HG02759 (cell line): ENCODE results near the gene SYNRG.
A peak's percentile ranks its signal among the peaks of the same experiment; 100 is the strongest.

ENCODE experiments used
- ATAC-seq: cut with Tn5 transposase; IDR thresholded peaks from one replicate; pipeline ENCODE4 v1.9.1; 2021; ENCODE audit warnings: mild to moderate bottlenecking, moderate library complexity; ENCODE audit not compliant: unreplicated experiment

SYNRG gene

GRCh38 chr17:37502009-37502936 lies 106.9 kb downstream of the SYNRG start:
- ATAC-seq, result no peak

- ATAC-seq, result no peak
These were observed 108.8 kb downstream of the SYNRG start for GRCh38 chr17:37500378-37500777.

- no peak for ATAC-seq
These were observed 114.2 kb downstream of the SYNRG start for GRCh38 chr17:37494971-37495370.

- ATAC-seq, result no peak
These were observed 114.8 kb downstream of the SYNRG start for GRCh38 chr17:37494401-37494831.

GRCh38 chr17:37493249-37494027 lies 115.8 kb downstream of the SYNRG start:
- no peak for ATAC-seq

DNA sequence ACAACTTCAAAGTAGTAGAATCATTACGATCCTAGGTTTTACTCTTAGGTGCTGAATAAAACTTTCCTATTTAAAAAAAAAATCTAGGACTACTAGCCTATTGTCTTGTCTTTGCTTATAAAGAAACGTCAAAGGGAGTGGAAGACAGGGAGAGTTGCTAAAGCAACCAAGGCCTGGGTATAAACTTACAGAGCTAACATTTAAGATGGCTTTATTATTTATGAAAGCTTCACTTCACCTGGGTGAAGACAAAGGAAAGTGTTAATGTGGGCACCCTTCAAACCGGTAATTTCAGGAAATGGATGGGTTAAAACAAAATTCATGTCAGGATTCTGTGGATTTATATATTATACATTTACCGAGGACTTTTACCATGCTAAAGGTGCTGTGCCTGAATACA lies 117.1 kb downstream of the SYNRG start:
- no peak for ATAC-seq

DNA sequence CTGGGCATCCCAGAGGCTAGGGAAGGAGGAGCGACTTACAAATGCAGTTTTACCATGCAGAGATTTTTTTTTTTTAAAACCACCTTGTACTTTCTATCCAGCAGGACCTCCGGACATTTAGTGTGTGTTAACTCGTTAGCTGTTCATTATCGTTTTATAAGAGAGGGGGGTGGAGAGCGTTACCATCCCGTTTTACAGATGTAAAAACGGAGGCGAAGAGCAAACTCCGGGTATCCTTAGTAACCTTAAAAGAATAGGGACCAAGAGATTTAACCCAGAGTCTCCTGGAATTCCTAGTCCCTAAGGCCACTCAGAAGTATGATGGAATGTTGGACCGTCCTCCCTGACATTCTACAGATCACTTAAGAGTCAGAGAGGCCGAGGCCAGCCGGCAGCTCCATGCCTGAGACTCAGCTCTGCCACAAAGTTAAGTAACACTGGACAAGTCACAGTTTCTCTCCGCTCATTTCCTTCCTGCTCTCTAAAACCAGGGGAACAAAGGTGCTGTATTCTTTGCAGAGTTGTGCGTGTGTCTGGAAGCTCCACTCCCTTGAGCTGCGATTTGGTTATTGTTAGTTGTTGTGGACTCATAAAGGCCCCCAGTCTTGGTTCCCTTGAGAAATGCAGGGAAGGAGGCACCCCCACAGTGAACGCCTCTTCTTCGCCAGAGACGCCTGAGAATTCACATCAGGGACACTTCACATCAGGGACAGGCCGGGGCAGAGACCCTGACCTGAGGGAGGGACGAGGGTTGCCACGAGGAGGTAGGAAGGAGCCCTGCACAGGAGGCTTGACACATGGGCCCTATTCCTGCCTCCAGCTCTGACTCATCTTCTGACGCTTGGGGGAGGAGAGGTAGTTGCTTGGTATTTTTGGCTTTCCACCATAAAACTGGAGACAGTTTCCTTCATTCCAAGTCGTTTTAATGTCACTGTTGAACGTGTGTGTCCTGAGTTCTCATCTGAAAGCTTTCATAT lies 118.3 kb downstream of the SYNRG start:
- no peak for ATAC-seq

DNA sequence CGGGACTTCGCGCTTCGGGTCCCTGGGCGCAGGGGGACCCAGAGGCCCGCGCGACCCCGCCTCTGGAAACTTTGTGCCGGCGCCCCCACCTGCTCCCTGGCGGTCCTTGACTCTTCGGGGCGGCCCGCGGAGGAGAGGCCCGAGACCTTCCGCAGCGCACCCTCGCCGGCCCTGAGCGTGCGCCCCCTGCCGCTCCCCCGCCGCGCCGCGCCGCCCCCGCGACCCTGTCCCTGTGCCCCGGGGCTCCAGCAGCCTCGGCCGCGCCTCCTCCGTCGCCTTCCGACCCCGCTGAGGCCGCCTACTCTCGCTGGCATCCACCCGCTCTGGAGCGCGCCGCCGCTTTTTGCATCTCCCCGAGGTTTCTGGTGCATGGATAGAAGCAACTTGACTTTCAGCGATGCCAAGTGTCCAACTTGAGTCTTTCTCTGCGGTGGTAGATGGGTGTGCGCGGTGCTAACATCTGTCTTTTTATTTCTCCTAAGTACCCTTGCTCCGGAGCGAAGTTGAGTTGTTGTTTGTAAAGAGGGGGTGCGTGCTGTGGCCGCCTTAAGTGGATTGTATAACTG lies 119.1 kb downstream of the SYNRG start:
- ATAC-seq, result peak; percentile 49

GRCh38 chr17:37489197-37490001 lies 119.8 kb downstream of the SYNRG start, which contains the start of gene DUSP14:
TSS of gene DUSP14 (plus strand) at chr17:37489891. CDS start at chr17:37512273, 22,382 bp downstream.
- ATAC-seq, result peak; percentile 78

- ATAC-seq, result peak; percentile 14
These were observed 120.5 kb downstream of the SYNRG start for GRCh38 chr17:37488607-37489196.

GRCh38 chr17:37488009-37488604 lies 121.1 kb downstream of the SYNRG start:
- no peak for ATAC-seq

- ATAC-seq, result no peak
These were observed 123.2 kb downstream of the SYNRG start for GRCh38 chr17:37485938-37486570.

- no peak for ATAC-seq
These were observed 125.7 kb downstream of the SYNRG start for GRCh38 chr17:37483311-37484039.

DNA sequence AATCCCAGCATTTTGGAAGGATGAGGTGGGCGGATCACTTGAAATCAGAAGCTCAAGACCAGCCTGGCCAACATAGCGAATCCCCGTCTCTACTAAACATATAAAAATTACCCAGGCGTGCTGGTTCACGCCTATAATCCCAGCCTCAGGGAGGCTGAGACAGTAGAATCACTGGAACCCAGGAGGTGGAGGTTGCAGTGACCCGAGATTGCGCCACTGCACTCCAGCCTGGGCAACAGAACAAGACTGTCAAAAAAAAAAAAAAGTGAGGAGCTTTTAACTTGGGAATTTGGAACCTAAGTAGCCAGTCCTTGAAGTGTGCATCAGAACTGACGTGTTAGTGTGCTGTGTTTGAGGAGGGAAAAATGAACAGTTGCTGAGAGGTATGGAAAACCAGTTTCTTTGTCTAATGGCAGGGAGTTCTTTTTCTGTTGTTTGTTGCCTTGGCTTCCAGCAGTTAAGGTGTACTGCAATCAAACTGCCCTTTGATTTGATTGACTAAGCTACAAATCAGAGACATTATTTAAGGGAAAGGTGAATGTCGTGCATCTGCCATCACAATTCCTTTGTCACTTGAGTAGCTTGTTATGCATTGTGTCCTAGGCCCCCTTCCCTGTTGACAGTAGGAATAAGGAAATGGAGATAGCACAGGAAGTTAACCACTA lies 128.1 kb downstream of the SYNRG start:
- ATAC-seq, result no peak

GRCh38 chr17:37480427-37480826 lies 128.8 kb downstream of the SYNRG start:
- ATAC-seq, result no peak

GRCh38 chr17:37479025-37479424 lies 130.2 kb downstream of the SYNRG start:
- ATAC-seq, result no peak

DNA sequence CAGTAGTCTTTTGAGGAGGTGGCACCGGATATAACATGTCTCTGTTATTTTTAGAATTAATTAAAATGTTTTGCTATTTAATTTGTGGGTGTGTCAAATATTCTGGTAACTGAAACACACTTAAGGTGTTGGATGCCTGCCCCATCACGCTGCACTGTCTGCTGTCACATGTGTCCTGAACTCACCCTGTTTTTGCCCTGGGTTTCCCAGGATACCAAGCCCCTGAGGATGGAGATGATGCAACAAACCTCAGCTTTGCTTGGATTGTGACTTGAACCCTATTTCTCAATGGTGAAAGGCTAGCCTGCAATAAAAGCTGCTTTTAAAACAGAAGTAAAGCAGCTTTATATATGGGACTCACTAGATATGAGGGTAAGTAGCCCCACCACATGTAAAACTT lies 131.0 kb downstream of the SYNRG start:
- ATAC-seq, result no peak
